Coronary artery (tissue), 2 donors: ENCODE results near the gene TMEM242.

Experiments
- DNase-seq: peaks from one replicate; pipeline ENCODE4 v3.0.0-alpha.2; 2017; ENCODE audit warnings: low spot score
- H3K27ac ChIP-seq, 2 donors: fragments of 200-600 bp; sonication (generic); one replicate each; pipeline ENCODE4 v1.5.1; 2016 to 2019
- H3K4me3 ChIP-seq: fragments of 200-600 bp; sonication (generic); 2 replicates; pipeline ENCODE4 v1.5.1; 2016; ENCODE audit warnings: mild to moderate bottlenecking, moderate library complexity
- TF ChIP-seq, protein P1 (sequence below): fragments of 200-600 bp; sonication (generic); IDR thresholded peaks from one replicate; pipeline ENCODE4 v1.5.1; 2019; ENCODE audit warnings: antibody characterized with exemption

Gene TMEM242

DNA sequence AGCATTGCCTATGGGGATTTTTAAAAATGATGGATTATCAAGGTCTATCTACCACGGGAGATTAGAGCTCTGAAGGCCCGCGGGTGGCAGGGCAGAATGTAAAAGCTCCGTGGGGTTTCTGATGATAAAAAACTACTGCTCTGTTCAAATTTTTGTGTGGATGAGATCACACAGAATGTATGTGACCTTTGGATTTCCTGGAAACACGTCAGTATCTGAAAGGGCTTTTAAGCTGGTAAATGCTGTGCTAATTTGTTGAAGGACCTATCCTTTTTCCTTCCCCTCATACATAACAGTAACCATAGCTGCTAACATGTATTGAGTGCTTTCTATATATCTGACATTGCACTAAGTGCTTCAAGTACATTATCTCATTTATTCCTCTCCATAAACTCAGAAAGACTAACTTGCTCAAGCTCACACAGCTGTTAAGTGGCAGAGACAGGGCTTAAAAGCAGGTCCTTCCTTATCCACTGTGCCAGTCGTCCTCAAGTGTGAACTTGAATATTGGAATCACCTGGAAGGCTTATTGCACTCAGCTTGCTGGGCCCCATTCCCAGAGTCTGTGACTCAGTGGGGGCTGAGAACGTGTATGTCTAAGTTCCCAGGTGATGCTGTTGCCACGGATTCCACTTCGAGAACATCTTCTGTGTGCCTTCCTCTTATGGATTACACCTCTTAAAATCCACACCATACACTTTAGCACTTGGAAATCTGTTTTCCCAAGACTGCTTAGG is 1.9 kb upstream of the TMEM242 start:
- TF ChIP-seq, protein P1, sequence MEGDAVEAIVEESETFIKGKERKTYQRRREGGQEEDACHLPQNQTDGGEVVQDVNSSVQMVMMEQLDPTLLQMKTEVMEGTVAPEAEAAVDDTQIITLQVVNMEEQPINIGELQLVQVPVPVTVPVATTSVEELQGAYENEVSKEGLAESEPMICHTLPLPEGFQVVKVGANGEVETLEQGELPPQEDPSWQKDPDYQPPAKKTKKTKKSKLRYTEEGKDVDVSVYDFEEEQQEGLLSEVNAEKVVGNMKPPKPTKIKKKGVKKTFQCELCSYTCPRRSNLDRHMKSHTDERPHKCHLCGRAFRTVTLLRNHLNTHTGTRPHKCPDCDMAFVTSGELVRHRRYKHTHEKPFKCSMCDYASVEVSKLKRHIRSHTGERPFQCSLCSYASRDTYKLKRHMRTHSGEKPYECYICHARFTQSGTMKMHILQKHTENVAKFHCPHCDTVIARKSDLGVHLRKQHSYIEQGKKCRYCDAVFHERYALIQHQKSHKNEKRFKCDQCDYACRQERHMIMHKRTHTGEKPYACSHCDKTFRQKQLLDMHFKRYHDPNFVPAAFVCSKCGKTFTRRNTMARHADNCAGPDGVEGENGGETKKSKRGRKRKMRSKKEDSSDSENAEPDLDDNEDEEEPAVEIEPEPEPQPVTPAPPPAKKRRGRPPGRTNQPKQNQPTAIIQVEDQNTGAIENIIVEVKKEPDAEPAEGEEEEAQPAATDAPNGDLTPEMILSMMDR = no peak
- DNase-seq = no peak
- Histone ChIP-seq H3K4me3 (no peak overlapping the region), H3K27ac (peak overlapping the region in 1 of 2 donors; percentile 95)

DNA sequence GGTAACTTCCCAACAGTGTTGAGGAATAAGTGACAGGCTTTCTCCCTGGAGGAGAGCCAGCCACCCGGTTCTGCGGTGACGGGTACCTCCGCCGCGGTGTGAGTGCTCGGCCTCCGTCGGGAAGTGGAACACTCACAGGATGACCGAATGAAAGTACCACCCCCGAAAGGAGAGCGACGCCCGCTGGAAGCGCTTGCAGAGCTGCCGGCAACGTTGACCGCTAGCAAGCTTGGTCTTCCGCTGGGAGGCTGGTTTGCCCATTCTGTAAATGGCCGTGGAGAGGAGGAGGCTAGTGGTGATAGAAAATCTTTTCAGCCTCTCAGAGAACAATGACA is 614 bp upstream of the TMEM242 start:
- peak overlapping the region; percentile 82 for H3K4me3 ChIP-seq
- TF ChIP-seq, protein P1 = no peak
- peak overlapping the region; percentile 90 to 95 for H3K27ac ChIP-seq
- DNase-seq = peak; percentile 89

DNA sequence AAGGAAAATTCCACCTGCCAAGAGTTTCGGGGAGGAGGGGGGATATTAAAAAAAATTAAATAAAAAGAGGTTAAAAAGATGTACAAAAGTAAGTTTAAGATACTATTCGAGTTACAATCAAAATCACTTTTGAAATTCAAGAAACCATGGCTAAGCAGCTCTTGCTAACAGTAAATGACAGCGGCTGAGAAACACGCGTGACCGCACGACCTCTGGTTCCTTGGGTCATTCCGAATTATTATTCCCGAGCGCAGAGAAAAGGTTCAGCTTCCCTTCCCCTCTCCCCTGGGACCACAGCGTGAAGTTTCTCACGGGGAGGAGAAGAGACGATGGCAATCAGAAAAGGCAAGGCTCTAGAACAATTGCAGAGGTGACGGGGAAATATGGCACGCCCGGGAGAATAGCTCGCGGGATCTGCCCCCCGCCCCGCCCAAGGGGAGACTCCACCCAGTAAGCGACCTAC is 496 bp downstream of the TMEM242 start:
- Histone ChIP-seq H3K27ac (peak overlapping the region; percentile 90 to 95), H3K4me3 (peak overlapping the region; percentile 82)
- TF ChIP-seq, protein P1 = no peak
- no peak for DNase-seq

DNA sequence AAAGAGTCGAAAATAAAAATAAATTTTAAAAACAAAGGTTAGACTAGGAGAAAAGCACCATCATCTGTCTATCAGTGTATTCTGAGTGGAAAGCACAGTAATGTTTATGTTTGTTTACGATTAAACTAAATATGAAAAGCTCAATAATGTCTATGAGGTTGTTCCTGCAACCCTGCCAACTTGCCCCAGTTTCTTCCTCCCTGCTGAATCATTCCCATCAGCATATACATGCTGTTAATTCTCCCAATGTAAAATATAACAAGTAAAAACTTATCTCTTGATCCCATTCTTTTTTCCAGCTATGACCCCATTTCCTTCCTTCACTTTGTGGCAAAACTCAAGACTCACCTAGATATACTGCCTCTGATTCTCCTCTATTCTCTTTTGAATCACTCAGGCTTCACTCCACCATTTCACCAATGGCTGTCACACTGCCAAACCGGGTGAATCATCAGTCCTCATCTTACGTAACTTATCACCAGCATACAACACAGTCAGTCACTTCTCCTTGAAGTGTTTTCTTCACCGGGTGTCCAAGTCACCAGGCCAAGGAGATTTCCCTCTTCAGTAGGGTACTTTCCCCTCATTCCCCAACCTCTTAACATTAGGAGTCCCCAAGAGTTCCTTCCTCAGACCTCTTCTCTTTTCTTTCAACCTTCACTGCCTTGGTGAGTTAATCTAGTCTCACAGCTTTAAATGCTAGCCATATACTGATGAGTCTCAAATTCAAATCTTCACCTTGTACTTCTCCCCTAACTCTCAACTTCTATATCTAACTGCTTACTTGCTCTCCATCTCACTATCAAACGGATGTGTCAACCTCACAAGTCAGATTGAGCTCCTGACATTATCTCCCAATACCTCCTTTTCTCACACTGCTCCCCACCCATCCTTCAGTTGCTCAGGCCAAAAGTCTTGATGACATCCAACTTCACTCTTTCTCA is 6.2 kb downstream of the TMEM242 start:
- DNase-seq = no peak
- TF ChIP-seq, protein P1 = no peak
- peak overlapping the region; percentile 6 for H3K4me3 ChIP-seq
- H3K27ac ChIP-seq = peak overlapping the region; percentile 28 to 72

DNA sequence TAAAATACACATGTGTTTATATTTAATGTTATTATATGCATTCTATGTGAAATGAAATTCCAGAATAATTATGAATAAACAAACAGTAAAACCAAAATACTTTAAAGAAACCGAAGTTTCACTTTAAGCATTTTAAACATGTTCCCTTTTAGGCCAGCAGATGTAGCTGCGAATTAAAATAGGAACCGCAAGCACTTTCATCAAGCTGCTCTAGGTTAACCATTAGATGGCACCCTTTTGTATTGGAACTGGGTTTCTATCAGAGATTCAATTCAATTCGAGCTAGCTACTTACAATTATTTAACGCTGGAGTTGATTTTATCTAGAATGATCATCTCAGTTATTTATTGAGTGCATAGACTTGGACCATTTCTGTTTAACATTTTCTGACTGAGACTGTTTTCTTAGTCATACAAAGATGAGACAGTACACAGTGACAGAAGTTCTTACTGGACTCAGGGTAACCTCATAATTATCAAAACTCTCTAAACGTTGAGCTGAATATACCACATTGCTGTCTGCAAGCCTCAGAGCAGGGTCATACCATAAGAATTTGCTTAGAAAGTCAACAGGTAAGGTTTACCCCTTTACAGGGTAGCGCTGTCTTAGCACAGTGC is 8.5 kb downstream of the TMEM242 start:
- no peak for DNase-seq

More for the DNA sequence above, 8.5 kb downstream of the TMEM242 start:
- no peak overlapping the region for H3K4me3 ChIP-seq
- no peak overlapping the region for H3K27ac ChIP-seq
- TF ChIP-seq, protein P1 = peak; percentile 83
